Mesenchymal stem cell (in vitro differentiated cells and primary cell): ENCODE measurements around the gene HMX3.

Source experiments
- DNase-seq: peaks from one replicate; pipeline ENCODE4 v3.0.0-alpha.2; 2013
- H2AFZ ChIP-seq: one replicate; pipeline ENCODE4 v1.6.1; 2013; ENCODE audit warnings: low read depth, mild to moderate bottlenecking, control low read depth, inconsistent platforms, low read length, moderate library complexity
- H2AK5ac ChIP-seq: 2 replicates; pipeline ENCODE4 v1.6.1; 2013; ENCODE audit warnings: low read length, moderate library complexity, mild to moderate bottlenecking, inconsistent platforms; ENCODE audit not compliant: severe bottlenecking
- H2BK120ac ChIP-seq: one replicate; pipeline ENCODE4 v1.6.1; 2013; ENCODE audit warnings: low read depth, mild to moderate bottlenecking, inconsistent platforms, low read length, moderate library complexity
- H2BK12ac ChIP-seq, 2 experiments: one replicate each; pipeline ENCODE4 v1.6.1; 2013; ENCODE audit warnings: inconsistent platforms in 2 of 2, low read length in 2 of 2, mild to moderate bottlenecking in 2 of 2, moderate library complexity in 2 of 2, control low read depth in 1 of 2
- H2BK15ac ChIP-seq: one replicate; pipeline ENCODE4 v1.6.1; 2013; ENCODE audit warnings: mild to moderate bottlenecking, low read depth, inconsistent platforms; ENCODE audit not compliant: poor library complexity, severe bottlenecking
- H2BK5ac ChIP-seq: 2 replicates; pipeline ENCODE4 v1.6.1; 2013; ENCODE audit warnings: low read depth, mild to moderate bottlenecking, low read length, control low read depth, inconsistent platforms; ENCODE audit not compliant: poor library complexity, severe bottlenecking
- H3K14ac ChIP-seq, 2 experiments: one replicate each; pipeline ENCODE4 v1.6.1; 2013; ENCODE audit warnings: inconsistent platforms in 2 of 2, low read length in 2 of 2, control low read depth in 1 of 2, mild to moderate bottlenecking in 1 of 2, moderate library complexity in 1 of 2
- H3K18ac ChIP-seq, 2 experiments: one replicate each; pipeline ENCODE4 v1.6.1; 2013; ENCODE audit warnings: inconsistent platforms in 2 of 2, low read length in 2 of 2, control low read depth in 1 of 2, low read depth in 1 of 2, mild to moderate bottlenecking in 1 of 2
- H3K23ac ChIP-seq, 2 experiments: one replicate each; pipeline ENCODE4 v1.6.1; 2013; ENCODE audit warnings: inconsistent platforms in 2 of 2, low read length in 2 of 2, mild to moderate bottlenecking in 2 of 2, moderate library complexity in 2 of 2, control low read depth in 1 of 2
- H3K27ac ChIP-seq: 2 replicates; pipeline ENCODE4 v1.5.1; 2013; ENCODE audit warnings: mild to moderate bottlenecking, moderate library complexity, low read length, control low read depth, inconsistent platforms; ENCODE audit not compliant: poor library complexity, severe bottlenecking
- H3K27me3 ChIP-seq, 2 experiments: 2 replicates each; pipeline versions ENCODE4 v1.6.1 to v1.7.0; 2013; ENCODE audit warnings: low read length in 2 of 2, mild to moderate bottlenecking in 2 of 2, moderate library complexity in 2 of 2, control low read depth in 1 of 2, inconsistent platforms in 1 of 2; ENCODE audit not compliant: control insufficient read depth in 1 of 2, insufficient read depth in 1 of 2
- H3K36me3 ChIP-seq, 2 experiments: 2 replicates each; pipeline versions ENCODE4 v1.6.1 to v1.7.0; 2013; ENCODE audit warnings: low read length in 2 of 2, control low read depth in 1 of 2, inconsistent platforms in 1 of 2, low read depth in 1 of 2, mild to moderate bottlenecking in 1 of 2; ENCODE audit not compliant: insufficient read depth in 2 of 2, control insufficient read depth in 1 of 2
- H3K4ac ChIP-seq, 2 experiments: one replicate each; pipeline ENCODE4 v1.6.1; 2013; ENCODE audit warnings: inconsistent platforms in 2 of 2, low read length in 2 of 2, mild to moderate bottlenecking in 2 of 2, moderate library complexity in 2 of 2, control low read depth in 1 of 2, low read depth in 1 of 2
- H3K4me1 ChIP-seq: 2 replicates; pipeline ENCODE4 v1.6.1; 2013; ENCODE audit warnings: low read depth, low read length, control low read depth; ENCODE audit not compliant: control insufficient read depth, insufficient read depth
- H3K4me2 ChIP-seq: 2 replicates; pipeline ENCODE4 v1.6.1; 2013; ENCODE audit warnings: low read length, mild to moderate bottlenecking, inconsistent platforms; ENCODE audit not compliant: poor library complexity, severe bottlenecking
- H3K4me3 ChIP-seq, 2 experiments: 2 replicates each; pipeline versions ENCODE4 v1.5.1 to v1.7.0; 2013; ENCODE audit warnings: low read length in 2 of 2, mild to moderate bottlenecking in 2 of 2, control low read depth in 1 of 2, low read depth in 1 of 2; ENCODE audit not compliant: insufficient read depth in 1 of 2
- H3K79me1 ChIP-seq: replicated peaks from 2 replicates; pipeline ENCODE4 v1.6.1; 2013; ENCODE audit warnings: mild to moderate bottlenecking, control low read depth, low read length, inconsistent platforms; ENCODE audit not compliant: poor library complexity, severe bottlenecking
- H3K9ac ChIP-seq: 2 replicates; pipeline ENCODE4 v1.7.0; 2013; ENCODE audit warnings: mild to moderate bottlenecking, low read length, moderate library complexity
- H3K9me3 ChIP-seq: 2 replicates; pipeline ENCODE4 v1.7.0; 2013; ENCODE audit warnings: mild to moderate bottlenecking, low read length; ENCODE audit not compliant: control insufficient read depth
- H4K8ac ChIP-seq: one replicate; pipeline ENCODE4 v1.6.1; 2013; ENCODE audit warnings: inconsistent platforms, mild to moderate bottlenecking, low read length, moderate library complexity
- H4K91ac ChIP-seq: one replicate; pipeline ENCODE4 v1.6.1; 2013; ENCODE audit warnings: mild to moderate bottlenecking, low read length, inconsistent platforms
- WGBS: methylation state at CpG from one replicate; pipeline ENCODE4 v1.1.7; 2013; ENCODE audit warnings: mixed read lengths; 5-methylcytosine and 5-hydroxymethylcytosine counted together

The HMX3 gene

DNA sequence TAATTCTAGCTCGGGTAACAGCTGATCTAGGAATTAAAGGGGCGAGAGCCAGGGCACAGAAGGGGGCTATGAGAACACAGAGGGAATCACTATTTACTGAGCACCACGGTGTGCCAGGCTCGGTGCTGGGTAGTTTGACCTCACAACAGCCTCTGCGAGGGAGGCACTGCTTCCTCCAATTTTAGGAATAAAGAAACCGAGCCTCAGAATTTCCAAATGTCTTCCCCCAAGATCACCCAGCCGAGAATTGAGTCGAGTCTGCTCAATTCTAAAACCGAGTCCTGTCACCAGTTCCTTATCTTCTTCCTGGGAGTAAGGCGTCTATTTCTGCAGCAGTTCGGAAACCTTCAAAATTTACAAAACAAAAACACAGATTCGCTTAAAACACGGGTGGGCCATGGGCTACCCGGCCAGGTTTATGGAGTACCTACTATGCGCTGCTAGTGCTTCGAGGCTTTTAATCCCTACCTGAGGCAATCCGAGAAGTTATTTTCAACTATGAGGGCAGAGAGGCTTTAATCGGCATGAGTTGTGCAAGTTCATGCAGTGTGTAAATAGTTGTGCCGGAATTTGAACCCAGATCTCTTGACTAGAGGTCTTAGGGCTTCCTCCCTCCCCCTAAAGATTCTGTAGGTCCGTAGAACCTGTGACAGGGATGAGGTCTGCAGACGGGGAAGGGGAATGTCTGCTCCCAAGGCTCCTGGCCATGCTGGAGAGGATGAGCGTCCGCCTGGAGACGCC, 11.3 kb downstream of the HMX3 start:
- H2AFZ ChIP-seq, result no peak overlapping the region
- H2BK120ac ChIP-seq, result no peak overlapping the region

DNA sequence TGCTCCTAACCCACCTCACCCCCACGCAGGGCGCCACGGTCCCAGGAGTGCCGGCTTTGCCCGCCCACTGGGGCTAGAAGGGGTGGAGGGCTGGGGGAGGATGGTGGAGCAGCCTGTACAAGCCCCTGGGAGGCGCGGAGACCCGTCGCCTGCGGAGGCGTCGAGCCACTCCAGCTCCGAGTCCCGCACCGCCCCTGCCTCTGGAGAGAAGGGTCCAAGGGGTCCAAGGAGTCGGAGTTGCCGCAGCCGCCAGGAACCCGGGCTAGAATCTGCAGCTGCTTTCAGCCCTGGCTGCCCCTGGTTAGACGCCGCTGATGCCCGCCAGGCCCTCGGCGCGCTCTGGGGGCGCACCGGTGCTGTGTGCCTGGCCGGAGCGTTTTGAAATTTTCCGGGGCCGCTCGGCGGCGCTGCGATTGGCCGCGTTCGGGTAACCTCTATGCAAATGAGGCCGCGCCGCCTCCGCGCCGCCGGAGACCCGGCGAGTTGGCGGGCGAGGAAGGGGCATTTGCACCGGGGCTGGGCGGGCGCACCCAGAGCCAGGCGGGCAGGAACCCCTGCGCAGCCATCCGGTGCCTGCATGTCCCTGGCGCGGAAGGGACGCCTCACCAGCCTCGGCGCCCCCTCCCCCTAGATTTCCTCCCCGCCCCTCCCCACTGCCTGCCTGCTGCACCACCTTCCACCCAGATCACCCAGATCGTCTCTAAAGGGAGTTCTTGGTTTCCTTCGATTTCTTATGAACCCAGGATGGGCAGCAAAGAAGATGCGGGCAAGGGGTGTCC, 12.1 kb downstream of the HMX3 start, which contains the start of gene HMX2:
HMX2 (plus strand) TSS at position 502 of the 779 bp plus-strand sequence; CDS start at position 745, 243 bp downstream.
- H3K4me2 ChIP-seq, result peak within 1 kb of the TSS; percentile 18
- no peak within 1 kb of the TSS for H3K23ac ChIP-seq
- H3K27ac ChIP-seq, result no peak within 1 kb of the TSS
- 2% methylated on average over 56 of the region's 64 CpGs for WGBS
- H3K4me3 ChIP-seq, result no peak within 1 kb of the TSS
- no peak within 1 kb of the TSS for H2BK120ac ChIP-seq
- no peaks in the 10 kb centered on the region for H3K36me3 ChIP-seq
- no peak within 1 kb of the TSS for H3K4ac ChIP-seq
- peaks cover 44% of the 10 kb centered on the region for H3K4me1 ChIP-seq
- no peak within 1 kb of the TSS for H2BK5ac ChIP-seq
- H2AFZ ChIP-seq, result no peak within 1 kb of the TSS
- no peak within 1 kb of the TSS for H2AK5ac ChIP-seq
- no peak within 1 kb of the TSS for H4K8ac ChIP-seq
- no peak within 1 kb of the TSS for H4K91ac ChIP-seq
- peaks cover 98% of the 10 kb centered on the region in 2 experiments for H3K27me3 ChIP-seq
- no peak within 1 kb of the TSS for H3K14ac ChIP-seq
- H3K18ac ChIP-seq, result no peak within 1 kb of the TSS
- H3K9ac ChIP-seq, result no peak within 1 kb of the TSS
- no peak within 1 kb of the TSS for H2BK12ac ChIP-seq
- DNase-seq, result no peak
- H2BK15ac ChIP-seq, result no peak within 1 kb of the TSS
- H3K79me1 ChIP-seq, result no peaks in the 10 kb centered on the region
- no peaks in the 10 kb centered on the region for H3K9me3 ChIP-seq

More for the DNA sequence above, 11.3 kb downstream of the HMX3 start:
- Histone ChIP-seq H3K4me3 (no peak overlapping the region), H4K8ac (no peak overlapping the region), H4K91ac (no peak overlapping the region), H3K79me1 (no peaks in the 10 kb centered on the region), H3K36me3 (no peaks in the 10 kb centered on the region), H2BK12ac (no peak overlapping the region), H2AK5ac (no peak overlapping the region), H2BK5ac (no peak overlapping the region), H3K18ac (no peak overlapping the region), H3K23ac (no peak overlapping the region), H3K27me3 (peaks cover 98% of the 10 kb centered on the region in 2 experiments), H3K9me3 (no peaks in the 10 kb centered on the region), H3K4me1 (peaks cover 47% of the 10 kb centered on the region), H3K4me2 (no peak overlapping the region), H3K9ac (no peak overlapping the region), H3K14ac (no peak overlapping the region), H3K27ac (no peak overlapping the region), H2BK15ac (no peak overlapping the region), H3K4ac (no peak overlapping the region)
- no peak for DNase-seq
- 13% methylated on average over 20 of the region's 24 CpGs for WGBS

DNA sequence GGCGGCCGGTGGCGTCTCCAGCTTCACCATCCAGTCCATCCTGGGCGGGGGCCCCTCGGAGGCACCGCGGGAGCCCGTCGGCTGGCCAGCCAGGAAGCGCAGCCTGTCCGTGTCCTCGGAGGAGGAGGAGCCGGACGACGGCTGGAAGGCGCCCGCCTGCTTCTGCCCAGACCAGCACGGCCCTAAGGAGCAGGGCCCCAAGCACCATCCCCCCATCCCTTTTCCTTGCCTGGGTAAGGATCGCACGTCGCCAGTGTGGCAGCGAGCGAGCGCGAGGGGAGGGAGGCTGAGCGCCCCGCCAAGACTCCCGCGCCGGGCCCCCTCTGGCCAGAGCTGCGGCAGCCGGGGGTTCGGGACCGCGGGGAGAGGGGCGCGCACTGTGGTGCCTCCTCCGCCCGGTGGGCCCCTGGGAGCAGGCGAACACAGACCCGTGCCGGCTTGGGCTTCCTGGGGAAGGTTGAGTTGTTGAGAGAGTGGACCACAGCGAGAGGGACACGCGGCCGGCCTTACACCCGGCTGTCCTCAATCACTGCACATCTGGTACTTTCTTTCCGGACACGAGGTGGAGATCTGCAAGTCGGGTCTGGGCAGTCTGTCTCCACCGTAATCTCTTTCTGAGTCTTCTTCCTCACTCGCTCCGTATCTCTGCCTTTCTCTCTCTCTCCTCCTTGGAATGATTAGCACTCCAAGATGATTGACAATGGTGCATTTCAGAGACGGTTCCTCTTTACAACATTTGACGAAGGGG, 12.8 kb downstream of the HMX3 start:
- DNase-seq, result peak; percentile 20
- H2BK5ac ChIP-seq, result no peak overlapping the region
- H3K14ac ChIP-seq, result no peak overlapping the region
- H3K23ac ChIP-seq, result no peak overlapping the region
- no peak overlapping the region for H3K4me3 ChIP-seq
- no peaks in the 10 kb centered on the region for H3K79me1 ChIP-seq
- H3K4me2 ChIP-seq, result peak overlapping the region; percentile 18
- H3K18ac ChIP-seq, result no peak overlapping the region
- H3K9ac ChIP-seq, result no peak overlapping the region
- H4K8ac ChIP-seq, result no peak overlapping the region
- H2AFZ ChIP-seq, result no peak overlapping the region
- H4K91ac ChIP-seq, result no peak overlapping the region
- H3K27me3 ChIP-seq, result peaks cover 92% of the 10 kb centered on the region in 2 experiments
- H2BK12ac ChIP-seq, result no peak overlapping the region
- under 1% methylated on average over 48 of the region's 55 CpGs for WGBS
- H3K4ac ChIP-seq, result no peak overlapping the region
- H3K4me1 ChIP-seq, result peaks cover 42% of the 10 kb centered on the region
- no peak overlapping the region for H2AK5ac ChIP-seq
- no peaks in the 10 kb centered on the region for H3K36me3 ChIP-seq
- no peak overlapping the region for H2BK15ac ChIP-seq
- no peak overlapping the region for H2BK120ac ChIP-seq
- no peak overlapping the region for H3K27ac ChIP-seq
- no peaks in the 10 kb centered on the region for H3K9me3 ChIP-seq
